M059J (cell line): ENCODE measurements around the gene CDCP1. TPM values are rescaled to one million over a fixed set of nuclear protein-coding genes. Genes with fewer than 3 reads are reported as not detected.
"Not testable (repeated sequence)": the region's sequence is repeated elsewhere in the genome, so short reads cannot be mapped to it uniquely, and the experiment has no call there.

ENCODE experiments used
- DNase-seq: peaks from one replicate; pipeline ENCODE4 v3.0.0-alpha.2; 2012; ENCODE audit warnings: low read depth
- total RNA-seq: library from RNA; depleted of rRNA; stranded (reverse); fragments of >200 nt; shearing (Covaris generic); gene quantifications from 2 replicates; pipeline ENCODE4 v1.2.3, GENCODE V29; 2014

The CDCP1 gene
- total RNA-seq, 1 experiment from 2014 or later, result 33.5 TPM

GRCh38 chr3:45173776-45174175, 27.6 kb upstream of the CDCP1 start:
- no peak for DNase-seq

- peak; percentile 52 for DNase-seq
Observed at GRCh38 chr3:45171283-45171682, 25.1 kb upstream of the CDCP1 start.

GRCh38 chr3:45170096-45170495, 23.9 kb upstream of the CDCP1 start:
- DNase-seq, result peak; percentile 60

GRCh38 chr3:45169125-45169904, 23.1 kb upstream of the CDCP1 start:
- no peak for DNase-seq

GRCh38 chr3:45168451-45168850, 22.3 kb upstream of the CDCP1 start:
- DNase-seq, result no peak

GRCh38 chr3:45167011-45167911, 21.1 kb upstream of the CDCP1 start:
- peak; percentile 99 for DNase-seq

- no peak for DNase-seq
Observed at GRCh38 chr3:45166321-45166879, 20.2 kb upstream of the CDCP1 start.

GRCh38 chr3:45165497-45166283, 19.5 kb upstream of the CDCP1 start:
- DNase-seq, result no peak

GRCh38 chr3:45164056-45164455, 17.9 kb upstream of the CDCP1 start:
- DNase-seq, result no peak

GRCh38 chr3:45163481-45163880, 17.3 kb upstream of the CDCP1 start:
- DNase-seq, result no peak

GRCh38 chr3:45154641-45155147, 8.5 kb upstream of the CDCP1 start:
- DNase-seq, result peak; percentile 89

- DNase-seq, result no peak
Observed at GRCh38 chr3:45153658-45154437, 7.7 kb upstream of the CDCP1 start.

GRCh38 chr3:45152307-45152706, 6.1 kb upstream of the CDCP1 start:
- no peak for DNase-seq

GRCh38 chr3:45151100-45151499, 4.9 kb upstream of the CDCP1 start:
- DNase-seq, result no peak

- DNase-seq, result no peak
Observed at GRCh38 chr3:45148921-45149320, 2.7 kb upstream of the CDCP1 start.

GRCh38 chr3:45145223-45145622, 955 bp downstream of the CDCP1 start:
- DNase-seq, result no peak

GRCh38 chr3:45143673-45144671, 2.2 kb downstream of the CDCP1 start:
- DNase-seq, result peak; percentile 75

GRCh38 chr3:45140770-45141155, 5.4 kb downstream of the CDCP1 start:
- DNase-seq, result not testable (repeated sequence)

- DNase-seq, result peak; percentile 91
Observed at GRCh38 chr3:45140141-45140769, 5.9 kb downstream of the CDCP1 start.
